Skin of body (tissue), 2 donors: ENCODE measurements around the gene OR2M2. TPM values are rescaled to one million over a fixed set of nuclear protein-coding genes. Genes with fewer than 3 reads are reported as not detected.

Experiments
- DNase-seq: peaks from one replicate; lab custom pipeline; 2025; lab: John Stamatoyannopoulos, UW
- total RNA-seq: library from RNA; depleted of rRNA; stranded (reverse); fragments of >200 nt; gene quantifications from one replicate; pipeline ENCODE4 v1.2.3, GENCODE V29; 2014

The OR2M2 gene, protein sequence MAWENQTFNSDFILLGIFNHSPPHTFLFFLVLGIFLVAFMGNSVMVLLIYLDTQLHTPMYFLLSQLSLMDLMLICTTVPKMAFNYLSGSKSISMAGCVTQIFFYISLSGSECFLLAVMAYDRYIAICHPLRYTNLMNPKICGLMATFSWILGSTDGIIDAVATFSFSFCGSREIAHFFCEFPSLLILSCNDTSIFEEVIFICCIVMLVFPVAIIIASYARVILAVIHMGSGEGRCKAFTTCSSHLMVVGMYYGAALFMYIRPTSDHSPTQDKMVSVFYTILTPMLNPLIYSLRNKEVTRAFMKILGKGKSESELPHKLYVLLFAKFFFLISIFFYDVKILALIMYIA
- not detected for total RNA-seq

DNA sequence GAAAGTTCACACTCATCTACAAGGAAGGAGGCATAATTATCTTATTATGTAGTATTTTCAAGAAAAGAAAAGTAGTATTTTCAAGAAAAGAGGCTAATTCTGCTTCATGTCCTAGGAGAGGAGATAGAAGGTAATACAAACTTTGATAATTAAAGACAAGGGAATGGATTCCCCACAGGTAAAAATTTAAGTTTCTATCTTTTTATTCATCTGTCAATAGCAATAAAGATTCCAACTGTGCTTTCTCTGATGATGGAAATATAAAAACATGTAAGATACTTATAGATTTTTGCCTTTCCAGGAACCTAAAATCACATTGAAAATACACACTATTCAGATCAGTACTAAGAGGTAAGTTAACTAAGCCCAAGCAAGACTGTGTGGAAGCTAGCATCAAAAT is at the start of gene OR2M2:
Gene OR2M2, plus strand, starts transcription at position 301 of the 400 bp plus-strand sequence. CDS start 5,165 bp downstream, outside the sequence.
- no peak for DNase-seq

DNA sequence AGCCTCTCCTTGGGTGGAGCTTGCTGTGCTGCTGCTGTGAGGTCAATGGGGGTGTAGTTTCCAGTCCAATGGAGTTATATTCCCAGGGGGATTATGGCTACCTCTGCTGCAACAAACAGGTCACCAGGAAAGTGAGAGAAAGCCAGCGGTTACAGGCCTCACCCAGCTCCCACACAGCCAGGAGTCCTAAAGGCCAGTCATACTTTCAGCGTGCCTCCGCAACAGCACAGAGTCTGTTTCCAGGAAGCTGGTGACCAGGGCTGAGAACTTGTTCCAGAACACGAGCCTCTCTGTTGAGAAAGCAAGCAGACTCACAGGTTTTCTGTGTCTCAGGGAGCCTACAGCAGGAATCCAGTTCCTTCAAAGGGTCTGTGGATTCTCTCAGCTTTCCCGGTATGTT is 47.0 kb upstream of the OR2M2 start:
- no peak for DNase-seq

DNA sequence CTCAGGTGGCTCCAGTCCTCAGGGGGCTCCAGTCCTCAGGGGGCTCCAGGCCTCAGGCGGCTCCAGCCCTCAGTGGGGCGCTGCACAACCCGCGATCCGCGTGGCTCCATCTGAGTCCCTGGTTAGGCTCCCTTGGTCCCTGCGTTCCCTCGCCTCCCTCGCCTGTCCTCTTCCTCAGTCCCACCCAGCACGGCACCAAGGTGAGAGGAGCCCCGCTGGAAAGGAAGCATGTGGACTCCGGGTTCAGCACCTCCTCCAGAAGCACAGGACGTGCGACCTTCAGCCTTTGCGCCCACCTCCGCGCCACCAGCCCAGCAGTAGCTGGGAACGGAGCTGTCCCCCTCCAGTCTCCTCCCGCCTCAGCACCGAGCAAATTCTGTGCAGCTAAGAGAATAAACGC is 37.8 kb upstream of the OR2M2 start:
- no peak for DNase-seq

DNA sequence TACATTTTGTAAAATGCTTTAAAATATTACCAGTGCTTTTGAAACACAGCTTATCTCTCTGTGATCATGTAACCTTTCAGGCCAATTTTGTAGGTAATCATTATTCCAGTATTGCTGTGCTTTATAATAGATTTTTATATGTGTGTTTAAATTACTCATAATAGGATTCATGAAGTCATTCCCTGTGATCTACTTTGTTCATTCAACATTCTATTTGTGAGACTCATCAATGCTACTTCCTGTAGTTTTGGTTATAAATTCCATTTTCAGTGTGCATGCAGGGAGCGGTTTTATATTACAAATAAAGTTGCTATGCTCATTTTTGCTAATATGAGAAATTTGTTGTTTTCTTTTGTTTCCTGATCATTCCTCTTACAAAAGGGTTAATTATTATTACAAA is 33.8 kb upstream of the OR2M2 start:
- no peak for DNase-seq

DNA sequence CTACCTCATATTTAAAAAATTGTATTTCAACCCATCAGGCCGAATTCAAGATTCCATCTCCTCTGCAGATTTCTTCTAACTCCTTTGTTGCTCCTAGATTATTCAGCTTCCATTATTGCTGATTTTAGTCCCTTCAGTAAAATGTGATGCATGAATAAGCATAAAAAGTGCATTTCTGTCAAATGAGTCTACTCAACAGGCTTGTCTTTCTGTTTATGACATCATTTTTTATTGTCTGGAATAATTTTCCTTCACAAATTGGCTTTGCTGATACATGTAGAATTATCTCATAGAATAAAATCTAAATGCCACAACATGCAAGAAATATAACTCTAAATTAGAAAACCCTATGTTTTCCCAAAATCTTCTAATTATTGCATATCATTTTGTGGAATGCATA is 31.3 kb upstream of the OR2M2 start:
- no peak for DNase-seq

DNA sequence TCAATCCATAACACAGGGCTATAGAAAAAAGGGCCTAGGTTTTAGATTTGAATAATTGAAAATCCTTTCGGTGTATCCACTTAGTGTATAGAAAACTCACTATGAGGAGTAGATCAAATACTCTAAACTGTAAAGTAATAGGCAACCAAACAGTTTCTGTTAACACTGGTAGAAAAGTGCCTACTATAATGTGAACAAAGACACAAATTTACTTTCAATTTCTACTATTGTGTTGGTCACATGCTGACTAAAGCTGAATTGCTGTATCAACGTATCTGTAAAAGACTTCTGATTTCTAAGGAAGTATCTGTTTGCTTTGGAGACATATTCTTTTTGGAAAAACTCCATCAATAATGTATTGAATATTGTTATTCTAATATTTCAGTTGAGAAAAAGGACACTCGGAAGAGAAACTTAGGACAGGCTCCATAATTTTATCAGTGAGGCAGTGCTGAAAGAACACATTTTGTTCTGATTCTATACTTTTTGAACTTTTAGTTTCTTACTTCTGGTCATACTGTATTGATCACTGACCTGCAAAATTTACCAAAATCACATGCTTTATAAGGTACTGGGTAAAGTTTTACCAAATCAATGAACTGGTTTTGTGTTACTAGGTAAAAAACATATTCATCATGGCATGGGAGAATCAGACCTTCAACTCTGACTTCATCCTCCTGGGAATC is 30.0 kb upstream of the OR2M2 start, which contains the start of gene OR2M5:
Gene OR2M5, plus strand, starts transcription at position 636 of the 686 bp plus-strand sequence. Its CDS starts 0 bp downstream, at position 636.
- no peak for DNase-seq

DNA sequence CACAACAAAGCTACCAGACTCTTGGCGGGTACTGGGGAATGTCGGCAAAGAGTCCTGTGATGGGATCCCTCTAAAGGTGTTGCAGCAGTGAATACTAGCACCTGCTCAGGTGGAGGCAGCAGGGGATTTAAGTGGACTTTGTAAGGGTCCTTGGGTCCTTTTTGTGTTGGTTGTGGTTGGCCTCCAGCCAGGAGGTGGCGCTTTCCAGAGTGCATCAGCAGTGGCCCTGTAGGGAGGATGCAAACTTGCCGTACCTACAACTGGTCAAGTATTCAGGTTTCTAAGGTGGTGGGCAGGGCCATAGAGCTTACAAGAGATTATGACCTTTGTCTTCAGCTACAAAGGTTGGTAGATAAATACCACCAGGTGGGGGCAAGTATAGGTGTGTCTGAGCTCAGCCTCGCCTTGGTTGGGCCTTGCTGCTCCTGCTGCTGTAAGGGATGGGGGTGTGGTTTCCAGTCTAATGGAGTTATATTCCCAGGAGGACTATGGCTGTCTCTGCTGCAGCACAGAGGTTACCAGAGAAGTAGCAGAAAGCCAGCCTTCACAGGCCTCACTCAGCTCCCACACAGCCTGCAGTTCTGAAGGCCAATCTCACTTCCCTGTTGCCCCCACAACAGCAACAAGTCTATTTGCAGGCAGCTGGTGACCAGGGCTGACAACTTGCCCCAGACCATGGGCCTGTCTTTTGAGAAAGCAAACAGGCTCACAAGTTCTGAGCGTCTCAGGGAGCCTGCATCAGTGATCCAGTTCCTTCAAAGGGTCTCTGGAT is 22.4 kb upstream of the OR2M2 start:
- no peak for DNase-seq

DNA sequence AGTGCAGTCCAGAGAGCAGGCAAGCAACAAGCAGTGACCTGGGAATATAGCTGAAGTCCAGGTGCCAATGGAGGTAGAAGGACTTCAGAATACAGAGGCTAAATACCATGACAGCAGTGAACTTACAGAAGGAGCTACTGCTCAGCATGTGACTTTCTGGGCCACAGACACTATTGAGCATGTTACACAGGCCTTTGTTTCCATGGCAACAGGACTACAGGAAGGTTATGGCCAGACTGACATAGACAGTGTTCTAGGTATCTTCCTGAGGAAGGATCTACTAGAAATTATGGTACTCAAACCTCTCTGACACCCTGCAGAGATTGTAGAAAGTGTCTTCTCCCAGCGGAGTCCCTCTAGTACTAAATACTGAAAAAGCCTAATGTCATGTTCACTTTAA is 18.7 kb upstream of the OR2M2 start:
- DNase-seq = no peak

DNA sequence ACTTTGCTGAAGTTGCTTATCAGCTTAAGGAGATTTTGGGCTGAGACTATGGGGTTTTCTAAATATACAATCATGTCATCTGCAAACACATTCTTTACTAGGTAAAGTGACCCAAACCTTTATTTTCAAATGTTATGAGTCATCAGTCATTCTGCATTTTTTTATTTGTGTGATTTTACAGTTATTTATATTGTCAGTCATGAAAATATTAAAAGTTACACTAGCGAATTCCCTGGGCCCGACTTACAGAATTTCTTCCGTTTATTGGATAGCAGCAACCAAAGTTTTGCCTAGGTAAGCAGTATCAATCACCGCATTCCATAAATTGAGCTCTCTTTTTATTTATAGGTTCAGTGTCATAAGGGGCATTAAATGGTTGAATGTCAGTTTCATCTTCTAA is 15.9 kb upstream of the OR2M2 start:
- no peak for DNase-seq

DNA sequence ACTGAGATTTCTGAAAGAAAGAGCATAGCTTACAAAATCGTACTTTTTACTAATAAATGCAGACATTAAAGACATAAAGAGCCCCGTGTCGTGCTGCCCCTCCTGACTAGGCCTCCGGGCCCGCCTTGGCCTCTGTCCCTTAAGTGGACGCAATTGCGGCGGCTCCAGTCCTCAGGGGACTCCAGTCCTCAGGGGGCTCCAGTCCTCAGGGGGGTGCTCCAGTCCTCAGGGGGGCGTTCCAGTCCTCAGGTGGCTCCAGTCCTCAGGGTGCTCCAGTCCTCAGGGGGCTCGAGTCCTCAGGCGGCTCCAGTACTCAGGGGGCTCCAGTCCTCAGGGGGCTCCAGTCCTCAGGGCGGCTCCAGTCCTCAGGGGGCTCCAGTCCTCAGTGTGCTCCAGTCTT is 10.6 kb upstream of the OR2M2 start:
- no peak for DNase-seq

DNA sequence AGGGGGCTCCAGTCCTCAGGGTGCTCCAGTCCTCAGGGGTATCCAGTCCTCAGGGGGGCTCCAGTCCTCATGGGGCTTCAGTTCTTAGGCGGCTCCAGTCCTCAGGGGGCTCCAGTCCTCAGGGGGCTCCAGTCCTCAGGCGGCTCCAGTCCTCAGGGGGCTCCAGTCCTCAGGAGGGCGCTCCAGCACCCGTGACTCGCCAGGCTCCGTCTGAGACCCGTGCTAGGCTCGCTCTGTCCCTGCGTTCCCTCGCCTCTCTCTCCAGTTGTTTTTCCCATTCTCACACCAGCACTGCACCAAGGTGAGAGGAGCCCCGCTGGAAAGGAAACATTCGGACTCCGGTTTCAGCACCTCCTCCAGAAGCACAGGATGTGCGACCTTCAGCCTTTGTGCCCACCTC is 9.4 kb upstream of the OR2M2 start:
- no peak for DNase-seq

DNA sequence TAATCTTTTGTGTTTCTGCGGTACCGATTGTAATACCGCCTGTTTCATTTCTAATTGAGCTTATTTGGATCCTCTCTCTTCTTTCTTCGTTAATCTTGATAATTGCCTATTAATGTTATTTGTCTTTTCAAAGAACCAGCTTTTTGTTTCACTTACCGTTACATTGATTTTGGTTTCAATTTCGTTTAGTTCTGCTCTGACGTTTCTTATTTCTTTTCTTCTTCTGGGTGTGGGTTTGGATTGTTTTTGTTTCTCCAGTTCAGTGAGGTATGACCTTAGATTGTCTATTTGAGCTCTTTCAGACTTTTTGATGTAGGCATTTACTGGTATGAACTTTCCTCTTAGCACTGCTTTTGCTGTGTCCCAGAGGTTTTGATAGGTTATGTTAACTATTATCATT is 9.4 kb downstream of the OR2M2 start:
- no peak for DNase-seq

DNA sequence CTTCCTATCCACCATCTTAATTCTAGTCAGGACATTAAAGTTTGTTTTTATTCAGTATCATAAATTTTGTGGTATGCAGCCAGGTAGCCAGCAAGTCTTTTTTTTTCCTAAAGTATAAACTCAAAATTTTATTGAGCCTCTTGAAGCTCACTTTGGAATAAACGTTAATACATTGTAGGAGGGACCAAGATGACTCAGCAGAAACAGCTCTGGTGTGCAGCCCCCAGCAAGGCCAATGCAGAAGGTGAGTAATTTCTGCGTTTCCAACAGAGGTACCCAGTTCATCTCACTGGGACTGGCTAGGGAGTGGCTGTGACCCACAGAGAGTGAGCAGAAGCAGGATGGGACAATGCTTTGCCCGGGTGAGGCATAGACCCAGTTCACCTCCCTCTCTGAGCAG is 12.7 kb downstream of the OR2M2 start:
- DNase-seq = no peak

DNA sequence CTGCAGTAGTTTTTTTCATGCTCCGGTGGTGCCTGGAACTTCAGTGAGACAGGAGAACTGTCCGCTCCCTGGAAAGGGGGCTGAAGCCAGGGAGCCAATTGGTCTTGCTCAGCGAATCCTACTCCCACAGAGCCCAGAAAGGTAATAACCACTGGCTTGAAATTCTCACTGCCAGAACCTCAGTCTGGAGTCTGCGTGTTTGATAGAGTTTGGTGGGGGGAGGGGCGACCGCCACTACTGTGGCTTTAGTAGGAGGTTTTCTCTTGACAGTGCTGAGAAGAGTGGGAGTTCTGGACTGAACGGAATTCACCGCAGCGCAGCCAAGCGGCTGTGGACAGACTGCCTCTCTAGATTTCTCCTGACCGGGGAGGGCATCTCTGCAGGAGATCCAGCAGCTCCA is 14.4 kb downstream of the OR2M2 start:
- no peak for DNase-seq

DNA sequence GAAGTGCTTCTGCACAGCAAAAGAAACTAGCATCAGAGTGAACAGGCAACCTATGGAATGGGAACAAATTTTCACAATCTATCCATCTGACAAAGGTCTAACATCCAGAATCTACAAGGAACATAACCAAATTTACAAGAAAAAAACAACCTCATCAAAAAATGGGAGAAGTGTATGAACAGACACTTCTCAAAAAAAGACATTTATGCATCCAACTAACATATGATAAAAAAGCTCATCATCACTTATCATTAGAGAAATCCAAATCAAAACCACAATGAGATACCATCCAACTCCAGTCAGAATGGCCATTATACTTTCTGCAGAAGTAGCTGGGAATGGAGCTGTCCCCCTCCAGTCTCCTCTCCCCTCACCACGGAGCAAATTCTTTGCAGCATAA is 19.5 kb downstream of the OR2M2 start:
- no peak for DNase-seq

DNA sequence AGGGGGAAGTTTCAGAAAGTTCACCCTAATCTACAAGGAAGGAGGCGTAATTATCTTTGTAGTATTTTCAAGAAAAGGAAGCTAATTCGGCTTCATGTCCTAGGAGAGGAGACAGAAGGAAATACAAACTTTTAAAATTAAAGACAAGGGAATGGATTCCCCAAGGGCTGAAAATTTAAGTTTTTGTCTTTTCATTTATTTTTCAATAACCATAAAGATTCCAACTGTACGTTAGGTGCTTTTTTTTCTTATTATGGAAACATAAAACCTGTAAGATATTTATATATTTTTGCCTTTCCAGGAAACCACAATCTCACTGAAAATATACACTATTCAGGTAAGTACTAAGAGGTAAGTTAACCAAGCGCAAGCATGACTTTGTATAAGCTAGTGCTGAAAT is 22.3 kb downstream of the OR2M2 start, which contains the start of gene OR2M3:
Gene OR2M3, plus strand, starts transcription at position 301 of the 400 bp plus-strand sequence. CDS start 5,803 bp downstream, outside the sequence.
- DNase-seq = no peak

DNA sequence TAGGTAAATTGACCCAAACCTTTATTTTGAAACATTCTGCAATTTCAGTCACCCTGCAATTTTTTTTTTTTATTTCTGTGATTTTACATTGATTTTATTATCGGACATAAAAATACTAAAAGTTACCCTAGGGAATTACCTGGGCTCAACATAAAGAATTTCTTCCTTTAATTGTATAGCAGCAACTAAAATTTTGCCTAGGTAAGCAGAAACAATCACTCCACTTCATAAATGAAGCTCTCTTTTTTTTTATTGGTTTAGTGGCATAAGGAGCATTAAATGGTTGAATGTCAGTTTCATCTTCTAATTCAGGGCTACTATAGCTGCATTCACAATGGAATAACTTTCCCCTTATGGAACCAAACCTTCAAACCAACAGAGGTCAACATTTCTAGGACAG is 41.3 kb downstream of the OR2M2 start:
- no peak for DNase-seq

DNA sequence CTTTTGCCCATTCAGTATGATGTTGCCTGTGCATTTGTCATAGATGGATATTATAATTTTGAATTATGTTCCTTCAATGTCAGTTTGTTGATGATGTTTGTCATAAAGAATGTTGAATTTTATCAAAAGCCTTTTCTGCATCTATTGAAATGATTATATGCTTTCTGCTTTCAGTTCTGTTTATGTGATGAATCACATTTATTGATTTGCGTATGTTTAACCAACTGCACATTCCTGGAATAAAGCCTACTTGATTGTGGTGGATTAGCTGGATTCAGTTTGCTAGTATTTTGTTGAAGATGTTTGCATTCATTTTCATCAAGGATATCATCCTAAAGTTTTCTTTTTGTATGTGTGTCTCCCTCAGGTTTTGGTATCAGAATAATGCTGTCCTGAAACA is 50.9 kb downstream of the OR2M2 start:
- no peak for DNase-seq

DNA sequence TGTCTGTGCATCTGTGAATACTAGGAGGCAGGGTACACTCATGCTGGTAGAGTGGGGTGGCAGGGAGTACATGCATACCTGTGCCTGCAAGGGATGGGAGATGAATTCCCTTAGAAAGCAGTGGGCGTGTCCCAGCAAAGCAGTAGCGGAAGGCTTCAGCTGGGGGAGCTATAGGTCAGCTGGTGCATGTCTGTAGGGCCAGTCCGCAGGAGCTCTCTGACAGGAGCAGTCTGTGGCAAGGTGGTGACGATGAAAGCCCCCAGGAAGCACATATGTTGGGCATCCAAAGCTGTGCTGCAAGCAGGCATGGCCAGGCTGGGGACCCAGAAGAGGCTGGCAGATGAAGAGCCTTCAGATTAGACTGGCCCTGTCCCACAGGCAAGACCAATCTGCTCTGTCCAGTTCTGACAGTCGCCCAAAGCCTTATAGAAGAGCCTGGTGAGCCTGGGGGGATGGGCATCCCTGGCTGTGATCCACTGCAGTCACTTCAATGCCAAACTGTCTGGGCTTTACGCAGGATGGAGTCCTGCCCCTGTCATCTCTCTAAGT is 54.8 kb downstream of the OR2M2 start:
- no peak for DNase-seq
